Raji (cell line): Measurements from ENCODE around the gene COMP.

Source experiments
- POLR2A ChIP-seq: IDR thresholded peaks from 2 replicates; pipeline ENCODE4 v1.6.1; 2011; ENCODE audit warnings: low read depth, low read length, control low read depth; ENCODE audit not compliant: insufficient read depth

COMP gene

GRCh38 chr19:18793144-18794028, 2.3 kb upstream of the COMP start:
- TF ChIP-seq POLR2A = no peak

- no peak for TF ChIP-seq POLR2A
Observed at GRCh38 chr19:18792661-18793060, 1.6 kb upstream of the COMP start.

- no peak for TF ChIP-seq POLR2A
Observed at GRCh38 chr19:18791315-18791678, 192 bp upstream of the COMP start.

GRCh38 chr19:18789883-18790565, 1.1 kb downstream of the COMP start:
- TF ChIP-seq POLR2A = no peak

- TF ChIP-seq POLR2A = no peak
Observed at GRCh38 chr19:18789422-18789869, 1.7 kb downstream of the COMP start.

- no peak for TF ChIP-seq POLR2A
Observed at GRCh38 chr19:18788529-18789421, 2.3 kb downstream of the COMP start.

GRCh38 chr19:18785179-18786124, 5.7 kb downstream of the COMP start:
- no peak for TF ChIP-seq POLR2A

- TF ChIP-seq POLR2A = no peak
Observed at GRCh38 chr19:18784786-18785120, 6.4 kb downstream of the COMP start.

- no peak for TF ChIP-seq POLR2A
Observed at GRCh38 chr19:18783958-18784785, 6.9 kb downstream of the COMP start.

- TF ChIP-seq POLR2A = no peak
Observed at GRCh38 chr19:18782559-18783225, 8.4 kb downstream of the COMP start.

GRCh38 chr19:18781885-18782527, 9.1 kb downstream of the COMP start:
- no peak for TF ChIP-seq POLR2A

GRCh38 chr19:18781047-18781600, 10.0 kb downstream of the COMP start:
- TF ChIP-seq POLR2A = no peak
